ENCODE measurements around the gene ATP8A1.
"Not testable (repeated sequence)": the region's sequence is repeated elsewhere in the genome, so short reads cannot be mapped to it uniquely, and the experiment has no call there.

Gene ATP8A1

GRCh38 chr4:42497142-42497910 is 159.6 kb downstream of the ATP8A1 start:
- DNase-seq: no peak

GRCh38 chr4:42492962-42493361 is 163.9 kb downstream of the ATP8A1 start:
- no peak for DNase-seq

- no peak for DNase-seq
These were observed 166.9 kb downstream of the ATP8A1 start for GRCh38 chr4:42490015-42490414.

- DNase-seq: no peak
These were observed 167.8 kb downstream of the ATP8A1 start for GRCh38 chr4:42489095-42489494.

- no peak for DNase-seq
These were observed 168.4 kb downstream of the ATP8A1 start for GRCh38 chr4:42488554-42488953.

- DNase-seq: no peak
These were observed 168.8 kb downstream of the ATP8A1 start for GRCh38 chr4:42488114-42488513.

GRCh38 chr4:42487230-42487629 is 169.7 kb downstream of the ATP8A1 start:
- no peak for DNase-seq

- DNase-seq: not testable (repeated sequence)
These were observed 170.7 kb downstream of the ATP8A1 start for GRCh38 chr4:42486156-42486555.

GRCh38 chr4:42484630-42485029 is 172.3 kb downstream of the ATP8A1 start:
- no peak for DNase-seq

- no peak for DNase-seq
These were observed 173.2 kb downstream of the ATP8A1 start for GRCh38 chr4:42483426-42484379.

GRCh38 chr4:42482516-42483327 is 174.2 kb downstream of the ATP8A1 start:
- DNase-seq: no peak

- DNase-seq: no peak
These were observed 176.2 kb downstream of the ATP8A1 start for GRCh38 chr4:42480717-42481116.

- DNase-seq: no peak
These were observed 176.6 kb downstream of the ATP8A1 start for GRCh38 chr4:42480281-42480680.

GRCh38 chr4:42478946-42479345 is 178.0 kb downstream of the ATP8A1 start:
- no peak for DNase-seq

GRCh38 chr4:42478509-42478908 is 178.4 kb downstream of the ATP8A1 start:
- DNase-seq: no peak

GRCh38 chr4:42474406-42474805 is 182.5 kb downstream of the ATP8A1 start:
- no peak for DNase-seq

- no peak for DNase-seq
These were observed 183.7 kb downstream of the ATP8A1 start for GRCh38 chr4:42473071-42473684.

- DNase-seq: no peak
These were observed 185.0 kb downstream of the ATP8A1 start for GRCh38 chr4:42471896-42472295.

GRCh38 chr4:42470023-42470422 is 186.9 kb downstream of the ATP8A1 start:
- no peak for DNase-seq

GRCh38 chr4:42467777-42468176 is 189.1 kb downstream of the ATP8A1 start:
- not testable (repeated sequence) for DNase-seq

- DNase-seq: no peak
These were observed 190.5 kb downstream of the ATP8A1 start for GRCh38 chr4:42466273-42466844.

GRCh38 chr4:42464550-42465094 is 192.3 kb downstream of the ATP8A1 start:
- DNase-seq: no peak
